Heart left ventricle (tissue), 13 donors: ENCODE data around the gene RS1.

Experiments
- POLR2A ChIP-seq, 2 donors: fragments of 450-650 bp; IDR thresholded peaks; one replicate each; pipeline ENCODE4 v1.6.1; 2017; ENCODE audit warnings: antibody characterized with exemption in 2 of 2, mild to moderate bottlenecking in 2 of 2, moderate library complexity in 2 of 2
- TF ChIP-seq, protein P1 (sequence below), 12 donors: fragments of 200-600 bp; sonication (generic) in 4 of 12; IDR thresholded peaks; one replicate each; pipeline versions ENCODE4 v1.5.0 to v1.8.0; 2018 to 2022; ENCODE audit warnings: antibody characterized with exemption in 12 of 12, mild to moderate bottlenecking in 5 of 12
- donor health status: ischemic (EF 13 %, LVEDD 7.1; RV severe dilation, severe dysfunction).
- donor health status: DM: no; HTN: yes; CAD: no.
- donor health status: DM: no; HTN: no; CAD: no.
- donor health status: ischemic (EF 25% LVEDD 6.9; RV normal size, moderate dysfunction).
- donor health status: ischemic (EF 25% LVEDD 5.7; RV mildly dilated, moderate dysfunction).
- donor health status: ischemic (EF 35%, LVEDD 5.7; RV mildly dilated, moderate dysfunction).
- donor health status: nonischemic (EF 11% LVEDD 7.7; RV severe dilation, severe dysfunction).
- donor health status: DM: yes; HTN: yes; CAD: no.
- donor health status: PGD.
- donor health status: ischemic (EF 29% LVEDD 5.4; RV normal size, mild dysfunction).
- donor health status: nonischemic (EF 23%, LVEDD 6.1; RV moderate dilation, normal function).

DNA sequence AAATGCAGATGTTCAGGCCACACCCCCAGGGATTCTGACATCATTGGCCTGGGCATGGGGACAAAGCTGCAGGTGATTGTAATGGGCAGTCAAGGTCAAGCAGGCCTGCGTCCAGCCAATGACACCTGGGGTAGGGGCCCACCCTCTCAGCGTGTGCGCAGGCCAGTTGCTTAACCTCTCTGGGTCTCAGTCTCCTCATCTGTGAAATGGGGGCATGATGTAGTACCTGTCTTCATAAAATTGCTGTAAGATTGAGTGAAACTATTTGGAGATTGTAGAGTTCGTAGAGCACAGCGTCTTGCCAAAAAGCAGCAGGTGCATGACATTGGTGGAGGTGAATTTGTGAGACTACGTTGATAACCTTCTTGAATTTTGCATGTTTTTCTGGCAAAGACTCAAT, 21.2 kb downstream of the RS1 start:
- TF ChIP-seq, protein P1, sequence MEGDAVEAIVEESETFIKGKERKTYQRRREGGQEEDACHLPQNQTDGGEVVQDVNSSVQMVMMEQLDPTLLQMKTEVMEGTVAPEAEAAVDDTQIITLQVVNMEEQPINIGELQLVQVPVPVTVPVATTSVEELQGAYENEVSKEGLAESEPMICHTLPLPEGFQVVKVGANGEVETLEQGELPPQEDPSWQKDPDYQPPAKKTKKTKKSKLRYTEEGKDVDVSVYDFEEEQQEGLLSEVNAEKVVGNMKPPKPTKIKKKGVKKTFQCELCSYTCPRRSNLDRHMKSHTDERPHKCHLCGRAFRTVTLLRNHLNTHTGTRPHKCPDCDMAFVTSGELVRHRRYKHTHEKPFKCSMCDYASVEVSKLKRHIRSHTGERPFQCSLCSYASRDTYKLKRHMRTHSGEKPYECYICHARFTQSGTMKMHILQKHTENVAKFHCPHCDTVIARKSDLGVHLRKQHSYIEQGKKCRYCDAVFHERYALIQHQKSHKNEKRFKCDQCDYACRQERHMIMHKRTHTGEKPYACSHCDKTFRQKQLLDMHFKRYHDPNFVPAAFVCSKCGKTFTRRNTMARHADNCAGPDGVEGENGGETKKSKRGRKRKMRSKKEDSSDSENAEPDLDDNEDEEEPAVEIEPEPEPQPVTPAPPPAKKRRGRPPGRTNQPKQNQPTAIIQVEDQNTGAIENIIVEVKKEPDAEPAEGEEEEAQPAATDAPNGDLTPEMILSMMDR (IDR thresholded peaks at IDR 0.05) = no peak
- no peak for TF ChIP-seq POLR2A (IDR thresholded peaks at IDR 0.05)
